ENCODE measurements around the gene MRPL52. TPM values are rescaled to one million over a fixed set of nuclear protein-coding genes. Genes with fewer than 3 reads are reported as not detected.

MRPL52 gene
- total and polyA plus RNA-seq, 2 donors (not counting 3 experiments of a cell fraction or from before 2014, with no cell fraction given): 81.1 to 174 TPM

DNA sequence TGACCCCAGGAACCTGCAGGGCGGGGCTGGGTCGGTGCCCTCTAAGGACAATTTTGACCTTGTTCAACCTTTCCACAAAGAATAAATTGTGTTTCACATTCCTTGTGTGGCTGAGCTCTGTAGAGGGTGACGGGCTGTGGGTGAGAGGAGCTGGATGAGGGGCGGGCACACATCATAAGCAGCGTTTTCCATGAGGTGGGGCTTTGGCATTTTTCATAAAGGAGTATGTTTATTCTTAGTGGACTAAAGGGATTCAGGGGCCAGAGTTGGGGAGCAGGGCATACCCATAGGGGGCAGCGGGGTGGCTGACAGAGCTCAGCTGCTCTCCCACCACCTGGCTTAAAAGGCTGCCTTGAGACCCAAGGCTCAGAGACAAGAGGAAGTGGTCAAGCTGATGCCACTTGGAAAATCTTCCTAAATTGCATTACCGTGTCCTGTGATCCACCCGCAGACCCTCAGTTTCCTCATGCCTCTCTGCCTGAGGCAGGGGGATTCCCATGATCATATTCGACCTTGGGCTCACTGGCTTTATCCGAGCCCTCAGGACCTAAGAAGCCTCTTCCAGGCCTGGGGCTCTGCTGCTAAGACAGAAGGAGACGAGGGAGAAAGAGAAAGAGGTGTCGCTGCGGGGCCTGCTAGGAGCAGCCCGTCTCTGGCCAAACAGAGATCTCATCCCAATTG is 18.1 kb downstream of the MRPL52 start:
- Histone ChIP-seq H2AFZ (ENCODE audit: low read depth, low read length) (no peak overlapping the region), H3K9me1 (replicated peaks; ENCODE audit: control insufficient read depth, extremely low read depth, insufficient read depth, low read length) (no peaks in the 10 kb centered on the region), H3K4me1 (ENCODE audit: control insufficient read depth, extremely low read depth, insufficient read depth, low read length) (peaks cover 69% of the 10 kb centered on the region), H3K4me2 (ENCODE audit: insufficient read depth, low read length) (peak overlapping the region; percentile 45), H3K9me3 (replicated peaks; ENCODE audit: control insufficient read depth, insufficient read depth, low read length) (no peaks in the 10 kb centered on the region), H3K79me2 (ENCODE audit: control insufficient read depth, insufficient read depth, low read length) (peaks cover 34% of the 10 kb centered on the region), H3K9ac (replicated peaks; ENCODE audit: extremely low read depth, insufficient read depth, low read length) (peak overlapping the region; percentile 63), H3K4me3 (replicated peaks in 1 of 3; ENCODE audit: insufficient read depth in 1 of 3, low read depth in 1 of 3, low read length in 3 of 3) (no peak overlapping the region), H3K27me3 (ENCODE audit: control insufficient read depth in 2 of 2, insufficient read depth in 2 of 2, low read length in 2 of 2) (no peaks in the 10 kb centered on the region), H4K20me1 (replicated peaks; ENCODE audit: control insufficient read depth, extremely low read depth, insufficient read depth, low read length) (no peaks in the 10 kb centered on the region), H3K27ac (ENCODE audit: insufficient read depth, low read depth, low read length) (peak overlapping the region; percentile 90), H3K36me3 (ENCODE audit: control insufficient read depth in 2 of 2, extremely low read depth in 1 of 2, insufficient read depth in 2 of 2, low read length in 2 of 2) (peaks cover 26 to 39% of the 10 kb centered on the region in 2 experiments)
- intact Hi-C loops (cut with micrococcal nuclease): loop anchor here (1.0 kb wide), 1 partner anchor 10 kb away; no protein-coding TSS in a partner anchor
- dilution Hi-C loops (cut with MboI; ENCODE audit: extremely low pct_ligation_motif_present, low sequenced_read_pairs): no loop called here
- ChIA-PET POLR2A (interaction anchor here (0.8 to 1.7 kb wide), 3 partner anchors 10 to 29 kb away, joined by 3 to 7 read pairs (median 7); no protein-coding TSS in a partner anchor), CTCF (interaction anchor here (0.7 to 10.2 kb wide), 10 partner anchors 12 to 292 kb away, joined by 3 to 313 read pairs (median 6); partner anchors contain the start of genes MMP14, MRPL52 and PRMT5)
- no peak for DNase-seq (ENCODE audit: low read depth, low spot score)
- peak; percentile 48 for FAIRE-seq
- TF ChIP-seq MYC (IDR thresholded peaks at IDR 0.05; ENCODE audit: low read depth, low read length) (no peak), POLR2AphosphoS5 (IDR thresholded peaks at IDR 0.05; ENCODE audit: insufficient read depth, low read depth, low read length) (no peak), GATA2 (IDR thresholded peaks at IDR 0.05; ENCODE audit: insufficient read depth, insufficient read length, low read depth, low read length) (no peak), POLR2A (IDR thresholded peaks at IDR 0.05; ENCODE audit: low read depth, low read length) (no peak), JUN (IDR thresholded peaks at IDR 0.05; ENCODE audit: borderline replicate concordance, insufficient read depth, insufficient read length, low read depth) (no peak), FOS (IDR thresholded peaks at IDR 0.05; ENCODE audit: borderline replicate concordance, insufficient read depth, low read length) (no peak)
- TF ChIP-seq, protein P1, sequence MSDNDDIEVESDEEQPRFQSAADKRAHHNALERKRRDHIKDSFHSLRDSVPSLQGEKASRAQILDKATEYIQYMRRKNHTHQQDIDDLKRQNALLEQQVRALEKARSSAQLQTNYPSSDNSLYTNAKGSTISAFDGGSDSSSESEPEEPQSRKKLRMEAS (IDR thresholded peaks at IDR 0.05; ENCODE audit: insufficient read depth, insufficient read length): no peak
- BruUV-seq (replicated peaks): no TSS peak
